ENCODE results near the gene TRIM42. TPM values are rescaled to one million over a fixed set of nuclear protein-coding genes. Genes with fewer than 3 reads are reported as not detected.
A peak's percentile ranks its signal among the peaks of the same experiment; 100 is the strongest.

The TRIM42 gene
- total RNA-seq, 1 experiment from 2014 or later = not detected

DNA sequence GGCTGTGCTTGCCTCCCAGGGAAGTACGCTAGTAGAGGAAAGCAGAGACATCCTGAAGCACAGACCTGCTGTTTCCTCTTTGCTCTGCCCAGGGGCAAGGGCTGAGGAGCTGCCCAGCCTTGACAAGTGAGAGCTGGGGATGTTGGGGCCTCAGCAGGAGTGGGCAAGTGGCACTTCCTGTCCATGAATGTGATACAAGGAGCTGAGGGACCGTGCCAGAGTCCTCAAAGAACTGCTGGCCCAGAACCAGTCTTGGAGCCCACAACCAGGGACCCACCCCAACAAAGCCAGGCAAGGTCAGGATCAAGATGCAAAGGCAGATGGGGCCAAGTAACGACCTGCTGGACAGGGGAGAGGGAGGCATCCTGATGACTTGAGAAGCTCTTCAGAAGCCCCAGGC, 70.3 kb downstream of the TRIM42 start:
- Mint-ChIP-seq H3K27me3 (ENCODE audit: insufficient read depth, unreplicated experiment) (peaks cover 44% of the 10 kb centered on the region), H3K27ac (ENCODE audit: low read depth, unreplicated experiment) (no peak overlapping the region), H3K36me3 (ENCODE audit: insufficient read depth, unreplicated experiment) (no peaks in the 10 kb centered on the region), H3K4me3 (ENCODE audit: unreplicated experiment) (no peak overlapping the region), H3K9me3 (ENCODE audit: unreplicated experiment) (no peaks in the 10 kb centered on the region), H3K4me1 (ENCODE audit: insufficient read depth, unreplicated experiment) (no peaks in the 10 kb centered on the region)
- DNase-seq (ENCODE audit: unreplicated experiment) = no peak
- CTCF ChIA-PET = interaction anchor here (0.6 kb wide), 1 partner anchor 155 kb away, joined by 3 read pairs; no protein-coding TSS in a partner anchor
- POLR2A ChIA-PET = no interaction called here
- intact Hi-C loops (cut with micrococcal nuclease) = no loop called here
- TF ChIP-seq CTCF (IDR thresholded peaks at IDR 0.05; ENCODE audit: unreplicated experiment) = no peak
- no TSS peak for BruUV-seq (replicated peaks)

GRCh38 chr3:140748903-140749302, 71.0 kb downstream of the TRIM42 start:
- BruUV-seq (replicated peaks) = no TSS peak

More at GRCh38 chr3:140748903-140749302, 71.0 kb downstream of the TRIM42 start:
- Mint-ChIP-seq H3K9me3 (ENCODE audit: unreplicated experiment) (no peaks in the 10 kb centered on the region), H3K4me3 (ENCODE audit: unreplicated experiment) (no peak overlapping the region), H3K27ac (ENCODE audit: low read depth, unreplicated experiment) (no peak overlapping the region), H3K27me3 (ENCODE audit: insufficient read depth, unreplicated experiment) (peaks cover 44% of the 10 kb centered on the region), H3K36me3 (ENCODE audit: insufficient read depth, unreplicated experiment) (no peaks in the 10 kb centered on the region), H3K4me1 (ENCODE audit: insufficient read depth, unreplicated experiment) (no peaks in the 10 kb centered on the region)
- peak; percentile 8 for DNase-seq (ENCODE audit: unreplicated experiment)
- CTCF ChIA-PET = no interaction called here
- POLR2A ChIA-PET = no interaction called here
- TF ChIP-seq CTCF (IDR thresholded peaks at IDR 0.05; ENCODE audit: unreplicated experiment) = no peak
- intact Hi-C loops (cut with micrococcal nuclease) = no loop called here
